Neural cell (in vitro differentiated cells): Measurements from ENCODE around the gene ROBO4. TPM values are rescaled to one million over a fixed set of nuclear protein-coding genes. Genes with fewer than 3 reads are reported as not detected.

Source experiments
- H2AFZ ChIP-seq: fragments of 200-600, 300-800 bp; sonication (generic), shearing (Covaris generic); 2 replicates; pipeline ENCODE4 v1.6.0; 2014; ENCODE audit warnings: low read depth, mild to moderate bottlenecking, antibody characterized with exemption, low read length, moderate library complexity
- H3F3A ChIP-seq: fragments of 200-600 bp; shearing (Covaris generic); 2 replicates; pipeline ENCODE4 v1.6.1; 2016; ENCODE audit warnings: mild to moderate bottlenecking, moderate library complexity, mixed read lengths, antibody characterized with exemption, low read length; ENCODE audit not compliant: insufficient read depth, poor library complexity, severe bottlenecking
- H3K27ac ChIP-seq: fragments of 200-600, 300-800 bp; sonication (generic), shearing (Covaris generic); 2 replicates; pipeline ENCODE4 v1.5.1; 2014; ENCODE audit warnings: mild to moderate bottlenecking, low read length, moderate library complexity
- H3K27me3 ChIP-seq: fragments of 300-800, 200-600 bp; sonication (generic), shearing (Covaris generic); 2 replicates; pipeline ENCODE4 v1.6.0; 2014; ENCODE audit warnings: mild to moderate bottlenecking, low read depth, low read length, moderate library complexity; ENCODE audit not compliant: insufficient read depth
- H3K36me3 ChIP-seq: fragments of 300-800, 200-600 bp; sonication (generic), shearing (Covaris generic); 2 replicates; pipeline ENCODE4 v1.5.1; 2014; ENCODE audit warnings: mild to moderate bottlenecking, antibody characterized with exemption, low read length, moderate library complexity; ENCODE audit not compliant: insufficient read depth
- H3K4me2 ChIP-seq: fragments of 300-800, 200-600 bp; sonication (generic), shearing (Covaris generic); 2 replicates; pipeline ENCODE4 v1.6.0; 2014; ENCODE audit warnings: mild to moderate bottlenecking, low read length
- H3K4me3 ChIP-seq: fragments of 300-800, 200-600 bp; sonication (generic), shearing (Covaris generic); 2 replicates; pipeline ENCODE4 v1.5.1; 2014; ENCODE audit warnings: mild to moderate bottlenecking, low read length, moderate library complexity
- H3K79me2 ChIP-seq: fragments of 200-600 bp; shearing (Covaris generic); replicated peaks from 2 replicates; pipeline ENCODE4 v1.6.0; 2014; ENCODE audit warnings: mild to moderate bottlenecking, low read length, moderate library complexity; ENCODE audit not compliant: insufficient read depth
- H3K9ac ChIP-seq: fragments of 300-800, 200-600 bp; sonication (generic), shearing (Covaris generic); 2 replicates; pipeline ENCODE4 v1.6.1; 2016; ENCODE audit warnings: mild to moderate bottlenecking, low read length, mixed read lengths
- H3K9me2 ChIP-seq: fragments of 200-600 bp; shearing (Covaris generic); 2 replicates; pipeline ENCODE4 v1.6.1; 2016; ENCODE audit warnings: mild to moderate bottlenecking, low read length, mixed read lengths; ENCODE audit not compliant: insufficient read depth
- H3K9me3 ChIP-seq: fragments of 200-600, 300-800 bp; sonication (generic), shearing (Covaris generic); 2 replicates; pipeline ENCODE4 v1.6.1; 2016; ENCODE audit warnings: mild to moderate bottlenecking, mixed run types, low read length, moderate library complexity, mixed read lengths
- H4K20me1 ChIP-seq: fragments of 200-600 bp; shearing (Covaris generic); 2 replicates; pipeline ENCODE4 v1.6.1; 2016; ENCODE audit warnings: mild to moderate bottlenecking, mixed run types; ENCODE audit not compliant: insufficient read depth
- EP300 ChIP-seq: fragments of 450-650 bp; conservative IDR thresholded peaks from 2 replicates; pipeline ENCODE4 v1.6.1; 2014; ENCODE audit warnings: antibody characterized with exemption, mild to moderate bottlenecking, moderate library complexity; ENCODE audit not compliant: poor library complexity, severe bottlenecking
- EZH2 ChIP-seq: fragments of 200-600, 300-800 bp; shearing (Covaris generic), sonication (generic); IDR thresholded peaks from 2 replicates; pipeline ENCODE4 v1.6.1; 2014; ENCODE audit warnings: antibody characterized with exemption, low read length, borderline replicate concordance, mild to moderate bottlenecking; ENCODE audit not compliant: insufficient read depth, poor library complexity, severe bottlenecking
- MXI1 ChIP-seq: fragments of 450-650 bp; conservative IDR thresholded peaks from 2 replicates; pipeline ENCODE4 v1.6.1; 2014; ENCODE audit warnings: antibody characterized with exemption, mild to moderate bottlenecking; ENCODE audit not compliant: poor library complexity, severe bottlenecking
- POLR2AphosphoS5 ChIP-seq: IDR thresholded peaks from 2 replicates; pipeline ENCODE4 v1.6.1; 2012
- RAD21 ChIP-seq: fragments of 450-650 bp; conservative IDR thresholded peaks from 2 replicates; pipeline ENCODE4 v1.6.1; 2014; ENCODE audit warnings: antibody characterized with exemption, mild to moderate bottlenecking, moderate library complexity
- SMC3 ChIP-seq: fragments of 450-650 bp; conservative IDR thresholded peaks from 2 replicates; pipeline ENCODE4 v1.6.1; 2014; ENCODE audit warnings: antibody characterized with exemption, mild to moderate bottlenecking, moderate library complexity; ENCODE audit not compliant: poor library complexity
- TAF1 ChIP-seq: IDR thresholded peaks from 2 replicates; pipeline ENCODE4 v1.6.1; 2012; ENCODE audit warnings: low read depth
- polyA plus RNA-seq: library from polyadenylated mRNA; depleted of rRNA; stranded (reverse); fragments of >200 nt; gene quantifications from 2 replicates; pipeline ENCODE4 v1.2.3, GENCODE V29; 2014
- TF ChIP-seq, protein P1 (sequence below): fragments of 450-650 bp; IDR thresholded peaks from 2 replicates; pipeline ENCODE4 v1.5.1; 2014; ENCODE audit warnings: antibody characterized with exemption, mild to moderate bottlenecking, moderate library complexity; ENCODE audit not compliant: poor library complexity, severe bottlenecking
- TF ChIP-seq, protein P2 (sequence below): IDR thresholded peaks from 2 replicates; pipeline ENCODE4 v1.6.1; 2012; ENCODE audit warnings: borderline replicate concordance

ROBO4 gene
- polyA plus RNA-seq, 1 donor from 2014 or later: not detected

DNA sequence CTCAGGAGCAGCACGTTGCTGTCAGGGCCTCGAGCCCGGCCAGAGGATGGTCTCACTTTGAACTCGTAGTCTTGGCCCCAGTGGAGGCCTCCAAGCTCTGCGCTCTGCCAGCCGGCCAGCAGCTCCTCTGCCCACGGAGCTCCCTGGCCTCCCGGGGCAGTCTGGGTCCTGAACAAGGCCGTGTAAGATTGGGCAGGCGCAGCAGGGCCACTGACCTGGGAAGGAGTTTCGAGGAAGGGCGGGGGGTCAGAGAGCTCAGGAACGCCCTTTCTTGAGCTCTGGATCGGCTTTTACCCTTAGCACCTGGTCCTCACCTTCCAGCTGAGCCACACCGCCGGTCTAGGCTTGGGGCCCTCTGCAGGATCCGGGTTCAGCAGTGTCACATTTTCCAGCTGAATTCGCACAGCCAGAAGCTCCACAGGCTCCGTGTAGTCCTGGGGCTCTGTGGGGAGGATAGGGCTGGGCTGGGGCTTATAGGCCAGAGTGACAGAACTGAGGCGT lies 2.1 kb downstream of the ROBO4 start:
- Histone ChIP-seq H3K9ac (no peak overlapping the region), H3F3A (no peaks in the 10 kb centered on the region), H3K27ac (no peak overlapping the region), H3K4me3 (no peak overlapping the region), H3K36me3 (no peaks in the 10 kb centered on the region), H4K20me1 (no peaks in the 10 kb centered on the region), H3K9me2 (no peaks in the 10 kb centered on the region), H3K79me2 (no peaks in the 10 kb centered on the region), H3K4me2 (no peak overlapping the region), H3K27me3 (no peaks in the 10 kb centered on the region), H3K9me3 (no peaks in the 10 kb centered on the region), H2AFZ (no peak overlapping the region)
- TF ChIP-seq, protein P1, sequence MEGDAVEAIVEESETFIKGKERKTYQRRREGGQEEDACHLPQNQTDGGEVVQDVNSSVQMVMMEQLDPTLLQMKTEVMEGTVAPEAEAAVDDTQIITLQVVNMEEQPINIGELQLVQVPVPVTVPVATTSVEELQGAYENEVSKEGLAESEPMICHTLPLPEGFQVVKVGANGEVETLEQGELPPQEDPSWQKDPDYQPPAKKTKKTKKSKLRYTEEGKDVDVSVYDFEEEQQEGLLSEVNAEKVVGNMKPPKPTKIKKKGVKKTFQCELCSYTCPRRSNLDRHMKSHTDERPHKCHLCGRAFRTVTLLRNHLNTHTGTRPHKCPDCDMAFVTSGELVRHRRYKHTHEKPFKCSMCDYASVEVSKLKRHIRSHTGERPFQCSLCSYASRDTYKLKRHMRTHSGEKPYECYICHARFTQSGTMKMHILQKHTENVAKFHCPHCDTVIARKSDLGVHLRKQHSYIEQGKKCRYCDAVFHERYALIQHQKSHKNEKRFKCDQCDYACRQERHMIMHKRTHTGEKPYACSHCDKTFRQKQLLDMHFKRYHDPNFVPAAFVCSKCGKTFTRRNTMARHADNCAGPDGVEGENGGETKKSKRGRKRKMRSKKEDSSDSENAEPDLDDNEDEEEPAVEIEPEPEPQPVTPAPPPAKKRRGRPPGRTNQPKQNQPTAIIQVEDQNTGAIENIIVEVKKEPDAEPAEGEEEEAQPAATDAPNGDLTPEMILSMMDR: no peak
- TF ChIP-seq, protein P2, sequence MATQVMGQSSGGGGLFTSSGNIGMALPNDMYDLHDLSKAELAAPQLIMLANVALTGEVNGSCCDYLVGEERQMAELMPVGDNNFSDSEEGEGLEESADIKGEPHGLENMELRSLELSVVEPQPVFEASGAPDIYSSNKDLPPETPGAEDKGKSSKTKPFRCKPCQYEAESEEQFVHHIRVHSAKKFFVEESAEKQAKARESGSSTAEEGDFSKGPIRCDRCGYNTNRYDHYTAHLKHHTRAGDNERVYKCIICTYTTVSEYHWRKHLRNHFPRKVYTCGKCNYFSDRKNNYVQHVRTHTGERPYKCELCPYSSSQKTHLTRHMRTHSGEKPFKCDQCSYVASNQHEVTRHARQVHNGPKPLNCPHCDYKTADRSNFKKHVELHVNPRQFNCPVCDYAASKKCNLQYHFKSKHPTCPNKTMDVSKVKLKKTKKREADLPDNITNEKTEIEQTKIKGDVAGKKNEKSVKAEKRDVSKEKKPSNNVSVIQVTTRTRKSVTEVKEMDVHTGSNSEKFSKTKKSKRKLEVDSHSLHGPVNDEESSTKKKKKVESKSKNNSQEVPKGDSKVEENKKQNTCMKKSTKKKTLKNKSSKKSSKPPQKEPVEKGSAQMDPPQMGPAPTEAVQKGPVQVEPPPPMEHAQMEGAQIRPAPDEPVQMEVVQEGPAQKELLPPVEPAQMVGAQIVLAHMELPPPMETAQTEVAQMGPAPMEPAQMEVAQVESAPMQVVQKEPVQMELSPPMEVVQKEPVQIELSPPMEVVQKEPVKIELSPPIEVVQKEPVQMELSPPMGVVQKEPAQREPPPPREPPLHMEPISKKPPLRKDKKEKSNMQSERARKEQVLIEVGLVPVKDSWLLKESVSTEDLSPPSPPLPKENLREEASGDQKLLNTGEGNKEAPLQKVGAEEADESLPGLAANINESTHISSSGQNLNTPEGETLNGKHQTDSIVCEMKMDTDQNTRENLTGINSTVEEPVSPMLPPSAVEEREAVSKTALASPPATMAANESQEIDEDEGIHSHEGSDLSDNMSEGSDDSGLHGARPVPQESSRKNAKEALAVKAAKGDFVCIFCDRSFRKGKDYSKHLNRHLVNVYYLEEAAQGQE: no peak
- TF ChIP-seq EZH2 (no peak), TAF1 (no peak), MXI1 (no peak), RAD21 (no peak), POLR2AphosphoS5 (no peak), SMC3 (no peak), EP300 (no peak)

DNA sequence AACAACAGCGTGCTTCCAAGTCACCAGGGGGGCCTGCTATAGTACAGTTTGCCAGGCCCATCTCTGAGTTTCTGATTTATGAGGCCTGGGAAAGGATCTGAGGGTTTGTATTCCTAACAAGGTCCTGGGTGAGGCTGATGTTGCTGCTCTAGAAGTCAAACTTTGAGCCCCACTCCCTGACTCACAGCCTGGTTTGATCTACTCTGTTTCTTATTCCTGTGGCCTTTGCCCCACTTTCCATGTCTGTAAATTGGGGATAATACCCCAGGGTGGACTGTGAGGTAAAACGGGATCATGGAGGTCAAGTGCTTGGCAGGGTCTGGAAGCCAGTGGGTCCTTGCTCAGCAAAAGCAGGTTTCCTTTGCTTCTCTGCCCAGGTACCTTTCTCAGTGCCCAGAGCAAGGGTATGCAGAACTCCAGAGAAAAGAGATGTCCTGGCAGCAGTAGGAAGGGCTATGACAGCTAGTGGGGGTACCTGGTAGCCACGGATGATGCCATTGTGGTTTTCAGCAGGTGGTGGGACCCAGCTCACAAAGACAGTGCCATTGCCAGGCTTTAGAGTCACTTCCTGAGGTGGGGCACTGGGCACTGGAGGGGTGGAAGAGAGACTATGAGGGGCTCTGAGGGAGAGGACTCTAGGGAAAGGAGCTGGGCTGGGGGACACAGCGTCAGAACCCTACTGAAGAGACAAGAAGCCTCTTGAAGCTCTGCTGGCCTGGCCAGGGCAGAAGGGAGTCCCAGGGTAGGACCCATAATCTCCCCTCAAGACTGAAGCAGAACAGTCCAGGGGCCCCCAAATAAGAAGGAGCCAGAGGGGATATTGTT lies 2.8 kb downstream of the ROBO4 start:
- no peak overlapping the region for H3K9ac ChIP-seq
- no peaks in the 10 kb centered on the region for H3K9me2 ChIP-seq
- H3F3A ChIP-seq: no peaks in the 10 kb centered on the region
- no peak overlapping the region for H3K4me2 ChIP-seq
- no peak overlapping the region for H2AFZ ChIP-seq
- H3K36me3 ChIP-seq: no peaks in the 10 kb centered on the region
- TF ChIP-seq EP300: no peak
- TF ChIP-seq, protein P1: no peak
- TF ChIP-seq TAF1: no peak
- no peak for TF ChIP-seq RAD21
- TF ChIP-seq POLR2AphosphoS5: no peak
- TF ChIP-seq SMC3: no peak
- TF ChIP-seq EZH2: no peak
- no peak for TF ChIP-seq MXI1
- TF ChIP-seq, protein P2: no peak
- no peaks in the 10 kb centered on the region for H3K79me2 ChIP-seq
- H3K27me3 ChIP-seq: no peaks in the 10 kb centered on the region
- H4K20me1 ChIP-seq: no peaks in the 10 kb centered on the region
- H3K9me3 ChIP-seq: no peaks in the 10 kb centered on the region
- H3K27ac ChIP-seq: no peak overlapping the region
- no peak overlapping the region for H3K4me3 ChIP-seq
